ENCODE data around the gene RAD51B. TPM values are rescaled to one million over a fixed set of nuclear protein-coding genes. Genes with fewer than 3 reads are reported as not detected.

RAD51B gene
- total RNA-seq, 1 experiment from 2014 or later = 16.7 TPM

- H3K18ac ChIP-seq (ENCODE audit: insufficient read length, low read depth, low read length) = no peak overlapping the region
- no peak overlapping the region for H3K14ac ChIP-seq (ENCODE audit: insufficient read depth, low read length)
- no peak overlapping the region for H3K9ac ChIP-seq (ENCODE audit: extremely low read depth, insufficient read length, low read length)
- H4K91ac ChIP-seq (ENCODE audit: insufficient read length, low read depth, low read length) = no peak overlapping the region
- H2AFZ ChIP-seq (ENCODE audit: low read length) = no peak overlapping the region
- no peak overlapping the region for H3K27ac Mint-ChIP-seq
- no CpG with 5 or more reads among the region's 1 CpG for WGBS (ENCODE audit: extremely low coverage, insufficient read length, low lambda C conversion rate)
- TF ChIP-seq, protein P1, sequence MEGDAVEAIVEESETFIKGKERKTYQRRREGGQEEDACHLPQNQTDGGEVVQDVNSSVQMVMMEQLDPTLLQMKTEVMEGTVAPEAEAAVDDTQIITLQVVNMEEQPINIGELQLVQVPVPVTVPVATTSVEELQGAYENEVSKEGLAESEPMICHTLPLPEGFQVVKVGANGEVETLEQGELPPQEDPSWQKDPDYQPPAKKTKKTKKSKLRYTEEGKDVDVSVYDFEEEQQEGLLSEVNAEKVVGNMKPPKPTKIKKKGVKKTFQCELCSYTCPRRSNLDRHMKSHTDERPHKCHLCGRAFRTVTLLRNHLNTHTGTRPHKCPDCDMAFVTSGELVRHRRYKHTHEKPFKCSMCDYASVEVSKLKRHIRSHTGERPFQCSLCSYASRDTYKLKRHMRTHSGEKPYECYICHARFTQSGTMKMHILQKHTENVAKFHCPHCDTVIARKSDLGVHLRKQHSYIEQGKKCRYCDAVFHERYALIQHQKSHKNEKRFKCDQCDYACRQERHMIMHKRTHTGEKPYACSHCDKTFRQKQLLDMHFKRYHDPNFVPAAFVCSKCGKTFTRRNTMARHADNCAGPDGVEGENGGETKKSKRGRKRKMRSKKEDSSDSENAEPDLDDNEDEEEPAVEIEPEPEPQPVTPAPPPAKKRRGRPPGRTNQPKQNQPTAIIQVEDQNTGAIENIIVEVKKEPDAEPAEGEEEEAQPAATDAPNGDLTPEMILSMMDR (conservative IDR thresholded peaks at IDR 0.05) = no peak
- no peak overlapping the region for H4K5ac ChIP-seq (ENCODE audit: insufficient read length, low read depth, low read length)
- H4K20me1 ChIP-seq (ENCODE audit: control insufficient read depth, insufficient read depth, insufficient read length) = no peaks in the 10 kb centered on the region
- H2BK15ac ChIP-seq (ENCODE audit: low read depth, low read length) = no peak overlapping the region
- H3K9me3 ChIP-seq (ENCODE audit: control insufficient read depth, low read depth, low read length) = no peaks in the 10 kb centered on the region
- no peak overlapping the region for H3K27ac ChIP-seq (ENCODE audit: insufficient read length, low read depth, low read length)
- H3K23me2 ChIP-seq (ENCODE audit: insufficient read length, low read depth, low read length, poor library complexity, severe bottlenecking) = no peaks in the 10 kb centered on the region
- no peak overlapping the region for H2AK5ac ChIP-seq (ENCODE audit: insufficient read length, low read length)
- H2BK120ac ChIP-seq (ENCODE audit: low read depth, low read length, poor library complexity, severe bottlenecking) = no peak overlapping the region
- no peaks in the 10 kb centered on the region for H3K79me1 ChIP-seq (ENCODE audit: insufficient read depth, low read depth, low read length, poor library complexity, severe bottlenecking)
- peaks cover 13 to 16% of the 10 kb centered on the region in 2 experiments for H3K4me1 Mint-ChIP-seq
- H3K4me1 ChIP-seq (ENCODE audit: insufficient read depth, low read length) = no peaks in the 10 kb centered on the region; the same call in 1 of the 2 replicates
- no peaks in the 10 kb centered on the region for H3K79me2 ChIP-seq (ENCODE audit: insufficient read depth, low read length)
- no peaks in the 10 kb centered on the region for H3K27me3 Mint-ChIP-seq (ENCODE audit: low read depth)
- H3K23ac ChIP-seq (ENCODE audit: insufficient read length, low read depth, low read length) = no peak overlapping the region
- H2BK20ac ChIP-seq (ENCODE audit: low read depth, low read length, poor library complexity, severe bottlenecking) = no peak overlapping the region
- H3K9me3 Mint-ChIP-seq = peaks cover 0 to 3% of the 10 kb centered on the region in 2 experiments; a peak in 1 of 5 replicates
- H3K4me2 ChIP-seq (ENCODE audit: insufficient read depth, insufficient read length, low read length) = no peak overlapping the region
- no peak overlapping the region for H4K8ac ChIP-seq (replicated peaks; ENCODE audit: insufficient read length, low read depth, low read length)
- H3K27me3 ChIP-seq (ENCODE audit: insufficient read depth, low read length) = no peaks in the 10 kb centered on the region
- no peak overlapping the region for H2BK5ac ChIP-seq (ENCODE audit: insufficient read length, low read length)
- H3K4me3 Mint-ChIP-seq = no peak overlapping the region
- DNase-seq = no peak
- H3K56ac ChIP-seq (ENCODE audit: insufficient read length, low read depth, low read length) = no peak overlapping the region
- no peak overlapping the region for H3K4ac ChIP-seq (ENCODE audit: low read depth, low read length)
- no peak overlapping the region for H2BK12ac ChIP-seq (ENCODE audit: insufficient read length, low read depth, low read length)
- H3K36me3 Mint-ChIP-seq (ENCODE audit: insufficient read depth in 1 of 3, low read depth in 3 of 3) = peaks cover 0 to 4% (median 0%) of the 10 kb centered on the region in 3 experiments; a peak in 1 of 7 replicates
- no peak overlapping the region for H3T11ph ChIP-seq (ENCODE audit: low read length)
These were observed 641.0 kb downstream of the RAD51B start for GRCh38 chr14:68460541-68460940.
